ENCODE measurements around the gene BSG.

DNA sequence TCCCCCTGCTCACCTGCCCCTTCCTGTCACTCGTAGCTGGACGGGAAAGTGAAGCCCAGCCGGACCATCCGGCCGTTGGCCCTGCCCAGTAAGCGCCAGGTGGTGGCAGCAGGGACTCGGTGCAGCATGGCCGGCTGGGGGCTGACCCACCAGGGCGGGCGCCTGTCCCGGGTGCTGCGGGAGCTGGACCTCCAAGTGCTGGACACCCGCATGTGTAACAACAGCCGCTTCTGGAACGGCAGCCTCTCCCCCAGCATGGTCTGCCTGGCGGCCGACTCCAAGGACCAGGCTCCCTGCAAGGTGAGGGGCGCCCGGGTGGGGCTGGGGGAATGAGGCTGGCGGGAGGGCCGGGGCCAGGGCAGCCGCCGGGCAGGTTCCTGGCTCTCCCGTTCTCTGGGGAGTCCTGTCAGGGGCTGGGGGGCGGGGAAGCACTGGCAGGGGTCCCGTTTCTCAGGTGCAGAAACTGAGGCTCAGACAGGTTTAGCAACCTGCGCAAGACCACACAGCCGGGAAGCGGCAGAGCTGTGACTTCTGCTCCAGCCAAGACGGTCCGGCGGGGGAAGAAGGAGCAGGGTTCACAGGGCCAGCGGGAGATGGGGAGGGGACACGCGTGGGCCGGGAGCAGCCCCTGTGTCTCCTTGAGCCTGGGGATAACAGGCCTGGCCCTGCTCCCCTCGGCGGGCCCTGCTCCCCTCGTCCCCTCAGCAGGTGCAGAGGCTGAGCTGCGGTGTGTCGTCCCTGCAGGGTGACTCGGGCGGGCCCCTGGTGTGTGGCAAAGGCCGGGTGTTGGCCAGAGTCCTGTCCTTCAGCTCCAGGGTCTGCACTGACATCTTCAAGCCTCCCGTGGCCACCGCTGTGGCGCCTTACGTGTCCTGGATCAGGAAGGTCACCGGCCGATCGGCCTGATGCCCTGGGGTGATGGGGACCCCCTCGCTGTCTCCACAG, 23.2 kb upstream of the BSG start:
- TF ChIP-seq, protein P1, sequence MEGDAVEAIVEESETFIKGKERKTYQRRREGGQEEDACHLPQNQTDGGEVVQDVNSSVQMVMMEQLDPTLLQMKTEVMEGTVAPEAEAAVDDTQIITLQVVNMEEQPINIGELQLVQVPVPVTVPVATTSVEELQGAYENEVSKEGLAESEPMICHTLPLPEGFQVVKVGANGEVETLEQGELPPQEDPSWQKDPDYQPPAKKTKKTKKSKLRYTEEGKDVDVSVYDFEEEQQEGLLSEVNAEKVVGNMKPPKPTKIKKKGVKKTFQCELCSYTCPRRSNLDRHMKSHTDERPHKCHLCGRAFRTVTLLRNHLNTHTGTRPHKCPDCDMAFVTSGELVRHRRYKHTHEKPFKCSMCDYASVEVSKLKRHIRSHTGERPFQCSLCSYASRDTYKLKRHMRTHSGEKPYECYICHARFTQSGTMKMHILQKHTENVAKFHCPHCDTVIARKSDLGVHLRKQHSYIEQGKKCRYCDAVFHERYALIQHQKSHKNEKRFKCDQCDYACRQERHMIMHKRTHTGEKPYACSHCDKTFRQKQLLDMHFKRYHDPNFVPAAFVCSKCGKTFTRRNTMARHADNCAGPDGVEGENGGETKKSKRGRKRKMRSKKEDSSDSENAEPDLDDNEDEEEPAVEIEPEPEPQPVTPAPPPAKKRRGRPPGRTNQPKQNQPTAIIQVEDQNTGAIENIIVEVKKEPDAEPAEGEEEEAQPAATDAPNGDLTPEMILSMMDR (IDR thresholded peaks at IDR 0.05) = no peak
- no peak for TF ChIP-seq SMC3 (IDR thresholded peaks at IDR 0.05)
- no peak for TF ChIP-seq RFX5 (IDR thresholded peaks at IDR 0.05)
- no peak for TF ChIP-seq CEBPB (IDR thresholded peaks at IDR 0.05)
- no peak for TF ChIP-seq POLR2A (IDR thresholded peaks at IDR 0.05; ENCODE audit: low read length)
- TF ChIP-seq BHLHE40 (IDR thresholded peaks at IDR 0.05; ENCODE audit: low read depth, low read length) = no peak
- no peak for TF ChIP-seq NFE2L2 (conservative IDR thresholded peaks at IDR 0.05; ENCODE audit: low read length)

Data from A549 (cell line).